HG02588 (cell line): Measurements from ENCODE around the gene DUSP11.
"Not testable (repeated sequence)": the region's sequence is repeated elsewhere in the genome, so short reads cannot be mapped to it uniquely, and the experiment has no call there.

Experiments
- ATAC-seq: cut with Tn5 transposase; IDR thresholded peaks from one replicate; pipeline ENCODE4 v1.9.1; 2021; ENCODE audit warnings: mild to moderate bottlenecking, moderate library complexity; ENCODE audit not compliant: unreplicated experiment

The DUSP11 gene

GRCh38 chr2:73776381-73776780, 3.5 kb downstream of the DUSP11 start:
- no peak for ATAC-seq

- no peak for ATAC-seq
These were observed 7.1 kb downstream of the DUSP11 start for GRCh38 chr2:73772819-73773218.

- ATAC-seq, result no peak
These were observed 9.2 kb downstream of the DUSP11 start for GRCh38 chr2:73770725-73771124.

GRCh38 chr2:73766994-73767393, 12.9 kb downstream of the DUSP11 start:
- no peak for ATAC-seq

GRCh38 chr2:73766349-73766748, 13.6 kb downstream of the DUSP11 start:
- ATAC-seq, result no peak

- no peak for ATAC-seq
These were observed 15.0 kb downstream of the DUSP11 start for GRCh38 chr2:73764945-73765344.

GRCh38 chr2:73762571-73762970, 17.3 kb downstream of the DUSP11 start:
- ATAC-seq, result no peak

- ATAC-seq, result no peak
These were observed 20.0 kb downstream of the DUSP11 start for GRCh38 chr2:73759904-73760303.

- ATAC-seq, result no peak
These were observed 20.6 kb downstream of the DUSP11 start for GRCh38 chr2:73759285-73759764.

GRCh38 chr2:73754332-73754731, 25.6 kb downstream of the DUSP11 start:
- not testable (repeated sequence) for ATAC-seq

GRCh38 chr2:73749314-73749713, 30.6 kb downstream of the DUSP11 start:
- ATAC-seq, result no peak

GRCh38 chr2:73746877-73747208, 33.1 kb downstream of the DUSP11 start:
- ATAC-seq, result no peak

GRCh38 chr2:73746015-73746876, 33.7 kb downstream of the DUSP11 start:
- ATAC-seq, result no peak

- no peak for ATAC-seq
These were observed 39.1 kb downstream of the DUSP11 start for GRCh38 chr2:73740767-73741166.

GRCh38 chr2:73739101-73739500, 40.8 kb downstream of the DUSP11 start:
- no peak for ATAC-seq

- peak; percentile 97 for ATAC-seq
These were observed 42.8 kb downstream of the DUSP11 start, which contains the start of gene TPRKB for GRCh38 chr2:73736855-73737779. Gene TPRKB (minus strand): TSS chr2:73737345. CDS start chr2:73734569, 2,776 bp downstream.

- ATAC-seq, result no peak
These were observed 43.5 kb downstream of the DUSP11 start for GRCh38 chr2:73736378-73736777.

GRCh38 chr2:73730810-73731209, 49.1 kb downstream of the DUSP11 start:
- no peak for ATAC-seq

- no peak for ATAC-seq
These were observed 51.2 kb downstream of the DUSP11 start for GRCh38 chr2:73728711-73729110.

GRCh38 chr2:73728043-73728442, 51.9 kb downstream of the DUSP11 start:
- no peak for ATAC-seq

- not testable (repeated sequence) for ATAC-seq
These were observed 53.2 kb downstream of the DUSP11 start for GRCh38 chr2:73726657-73727056.
